Right lung (tissue), 5 donors: ENCODE data around the gene PLA2G1B. TPM values are rescaled to one million over a fixed set of nuclear protein-coding genes. Genes with fewer than 3 reads are reported as not detected.

Experiments
- polyA plus RNA-seq, 5 donors: library from polyadenylated mRNA; unstranded; fragments of 120-200 nt; gene quantifications; one replicate each; pipeline versions ENCODE4 v1.2.1 to v1.2.3, GENCODE V29; 2013; ENCODE audit warnings: inconsistent platforms in 1 of 5, low replicate concordance in 1 of 5; ENCODE audit not compliant: insufficient read length in 5 of 5, insufficient read depth in 1 of 5

PLA2G1B gene
- polyA plus RNA-seq, 5 donors = 0.87 to 2.7 (median 2.0) TPM

Other genes starting within 250 kb of the PLA2G1B start
- gene RAB35, start 211.0 kb downstream of the PLA2G1B start, polyA plus RNA-seq = 10 to 100 TPM; 32.9 to 42.9 (median 35.5) TPM
- gene GCN1, start 133.1 kb downstream of the PLA2G1B start, polyA plus RNA-seq = 10 to 100 TPM; 40.0 to 58.9 (median 50.0) TPM
- gene RPLP0, start 126.7 kb downstream of the PLA2G1B start, polyA plus RNA-seq = 1,000 to 10,000 TPM; 3,371 to 3,973 (median 3,732) TPM
- 10 to 100 TPM; 48.6 to 74.2 (median 65.0) TPM for gene PXN, start 62.0 kb downstream of the PLA2G1B start, polyA plus RNA-seq
- 1 to 10 TPM in 1 of 5 donors, under 1 TPM in 1, not detected in 3; 0.94 to 1.4 TPM for gene RNU4-2, start 35.9 kb downstream of the PLA2G1B start, polyA plus RNA-seq
- not detected for gene RNU4-1, start 34.5 kb downstream of the PLA2G1B start, polyA plus RNA-seq
- 1 to 10 TPM; 2.5 to 4.7 (median 2.9) TPM for gene SIRT4, start 25.5 kb downstream of the PLA2G1B start, polyA plus RNA-seq
- 10 to 100 TPM; 11.2 to 18.8 (median 16.4) TPM for gene MSI1, start 41.4 kb upstream of the PLA2G1B start, polyA plus RNA-seq
- gene COX6A1, start 110.3 kb upstream of the PLA2G1B start, polyA plus RNA-seq = 100 to 1,000 TPM; 209 to 279 (median 221) TPM
- gene TRIAP1, start 118.6 kb upstream of the PLA2G1B start, polyA plus RNA-seq = 10 to 100 TPM; 33.5 to 46.2 (median 38.9) TPM
- 10 to 100 TPM; 23.1 to 36.6 (median 32.4) TPM for gene GATC, start 118.7 kb upstream of the PLA2G1B start, polyA plus RNA-seq
- 100 to 1,000 TPM; 174 to 225 (median 192) TPM for gene SRSF9, start 142.0 kb upstream of the PLA2G1B start, polyA plus RNA-seq
- gene DYNLL1, start 168.3 kb upstream of the PLA2G1B start, polyA plus RNA-seq = 100 to 1,000 TPM; 344 to 461 (median 400) TPM
- 10 to 100 TPM; 47.9 to 61.2 (median 56.5) TPM for gene COQ5, start 201.4 kb upstream of the PLA2G1B start, polyA plus RNA-seq
- gene RNF10, start 206.6 kb upstream of the PLA2G1B start, polyA plus RNA-seq = 100 to 1,000 TPM; 152 to 208 (median 165) TPM